HepG2 (cell line): ENCODE measurements around the gene AGAP1. TPM values are rescaled to one million over a fixed set of nuclear protein-coding genes. Genes with fewer than 3 reads are reported as not detected.

ENCODE experiments used
- ATAC-seq: fragments of 200-7000 bp; cut with Tn5 transposase; 3 replicates; pipeline ENCODE4 v1.9.1; 2020; ENCODE audit warnings: mild to moderate bottlenecking, moderate library complexity
- BruUV-seq: library from RNA; stranded (reverse); fragments of 400-500 nt; replicated peaks from 2 replicates; lab custom pipeline; 2021; lab: Mats Ljungman, UMichigan
- CTCF ChIA-PET: fragments of 300-600 bp; formaldehyde crosslinking; extraction: SDS; loops from one replicate; lab custom pipeline; 2021; ENCODE audit warnings: low total read pairs, inconsistent platforms, low intra/inter-chr PET ratio; lab: Yijun Ruan, JAX
- POLR2A ChIA-PET: fragments of 350-600 bp; sonication (Branson Sonifier 250); formaldehyde crosslinking; loops from one replicate; lab custom pipeline; 2020; ENCODE audit warnings: antibody characterized with exemption, inconsistent platforms; lab: Yijun Ruan, JAX
- DNase-seq: peaks from one replicate; pipeline ENCODE4 v3.0.0-alpha.2; 2015; ENCODE audit warnings: low spot score
- FAIRE-seq: peaks from 3 replicates; lab custom pipeline; 2011; peaks lifted over from hg19 to GRCh38; lab: Jason Lieb, UNC
- H2AFZ ChIP-seq: one replicate; pipeline ENCODE4 v1.6.1; 2011; ENCODE audit warnings: low read length, inconsistent platforms
- H3K27ac ChIP-seq: fragments of 300-600 bp; 3 replicates; pipeline ENCODE4 v1.8.0; 2011; ENCODE audit warnings: mixed run types, mild to moderate bottlenecking, mixed read lengths, low read length, inconsistent platforms; ENCODE audit not compliant: insufficient read depth; ENCODE audit errors: extremely low read length
- H3K27me3 ChIP-seq, 2 experiments: fragments of 200-600 bp in 1 of 2; 2 replicates in 1 of 2; 3 replicates in 1 of 2; pipeline versions ENCODE4 v1.6.0 to v1.8.0; 2011; ENCODE audit warnings: low read length in 2 of 2, mild to moderate bottlenecking in 2 of 2, moderate library complexity in 2 of 2, inconsistent platforms in 1 of 2; ENCODE audit not compliant: insufficient read depth in 2 of 2, control insufficient read depth in 1 of 2
- H3K36me3 ChIP-seq, 2 experiments: fragments of 200-600 bp in 1 of 2; replicated peaks in 1 of 2; 2 replicates in 1 of 2; 3 replicates in 1 of 2; pipeline versions ENCODE4 v1.5.1 to v1.8.0; 2011; ENCODE audit warnings: low read length in 2 of 2, inconsistent platforms in 1 of 2; ENCODE audit not compliant: insufficient read depth in 2 of 2, control insufficient read depth in 1 of 2
- H3K4me1 ChIP-seq: 2 replicates; pipeline ENCODE4 v1.5.1; 2012; ENCODE audit warnings: low read length, inconsistent platforms; ENCODE audit not compliant: insufficient read depth
- H3K4me2 ChIP-seq: 2 replicates; pipeline ENCODE4 v1.6.0; 2011; ENCODE audit warnings: low read depth, low read length, inconsistent platforms
- H3K4me3 ChIP-seq, 3 experiments: fragments of 200-600 bp in 1 of 3; sonication (generic), shearing (Covaris generic) in 1 of 3; replicated peaks in 1 of 3; 2 replicates each; pipeline ENCODE4 v1.5.1; 2011 to 2016; ENCODE audit warnings: low read length in 3 of 3, inconsistent platforms in 2 of 3, low read depth in 2 of 3, mild to moderate bottlenecking in 2 of 3, control low read depth in 1 of 3, mixed read lengths in 1 of 3; ENCODE audit not compliant: insufficient read depth in 1 of 3
- H3K79me2 ChIP-seq: one replicate; pipeline ENCODE4 v1.6.1; 2011; ENCODE audit warnings: low read length, inconsistent platforms; ENCODE audit not compliant: insufficient read depth
- H3K9ac ChIP-seq: 2 replicates; pipeline ENCODE4 v1.6.0; 2011; ENCODE audit warnings: mild to moderate bottlenecking, low read depth, low read length, inconsistent platforms; ENCODE audit not compliant: insufficient read depth
- H3K9me3 ChIP-seq: 2 replicates; pipeline ENCODE4 v1.5.1; 2012; ENCODE audit warnings: mild to moderate bottlenecking, low read length
- H4K20me1 ChIP-seq: 2 replicates; pipeline ENCODE4 v1.6.0; 2011; ENCODE audit warnings: inconsistent platforms, mild to moderate bottlenecking, low read length, moderate library complexity; ENCODE audit not compliant: insufficient read depth
- CEBPB ChIP-seq: IDR thresholded peaks from 2 replicates; pipeline ENCODE4 v1.6.1; 2011; ENCODE audit warnings: low read depth, low read length, improper control_type of control experiment, borderline replicate concordance
- CEBPG ChIP-seq: IDR thresholded peaks from 2 replicates; pipeline ENCODE4 v1.6.1; 2016
- HOXA3 ChIP-seq: sonication (generic); formaldehyde crosslinking; IDR thresholded peaks from 2 replicates; pipeline ENCODE4 v1.5.0; 2020; ENCODE audit warnings: missing genetic modification reagents
- RBM39 ChIP-seq: fragments of 200-400 bp; formaldehyde crosslinking; IDR thresholded peaks from one replicate; pipeline ENCODE4 v1.6.1; 2018; ENCODE audit warnings: antibody characterized with exemption, mild to moderate bottlenecking, low read depth, low read length; ENCODE audit not compliant: poor library complexity, severe bottlenecking
- SRY ChIP-seq: sonication (generic); formaldehyde crosslinking; IDR thresholded peaks from 2 replicates; pipeline ENCODE4 v1.8.0; 2022; ENCODE audit warnings: mild to moderate bottlenecking, missing genetic modification reagents
- ZBTB33 ChIP-seq: sonication (generic); formaldehyde crosslinking; IDR thresholded peaks from 2 replicates; pipeline ENCODE4 v1.4.0; 2020; ENCODE audit warnings: missing genetic modification reagents
- ZNF326 ChIP-seq: sonication (generic); formaldehyde crosslinking; IDR thresholded peaks from 2 replicates; pipeline ENCODE4 v1.4.0; 2020; ENCODE audit warnings: missing genetic modification reagents, borderline replicate concordance
- ZNF34 ChIP-seq: sonication (generic); formaldehyde crosslinking; IDR thresholded peaks from 2 replicates; pipeline ENCODE4 v1.4.0; 2020; ENCODE audit warnings: mild to moderate bottlenecking, missing genetic modification reagents, borderline replicate concordance
- ZNF687 ChIP-seq: sonication (generic); formaldehyde crosslinking; IDR thresholded peaks from 2 replicates; pipeline ENCODE4 v1.5.1; 2020; ENCODE audit warnings: mild to moderate bottlenecking, missing genetic modification reagents, moderate library complexity
- WGBS: methylation state at CpG from one replicate; pipeline ENCODE4 v1.1.6; 2017; ENCODE audit warnings: low lambda C conversion rate; 5-methylcytosine and 5-hydroxymethylcytosine counted together
- in situ Hi-C: cut with HindIII; loops from 2 replicates; pipeline ENCODE4 v1.10.0; 2017; ENCODE audit warnings: low pct_unique_long_range_greater_than_20kb; ENCODE audit not compliant: extremely low pct_ligation_motif_present
- intact Hi-C: fragments of 100-400 bp; cut with micrococcal nuclease; formaldehyde crosslinking; loops from one replicate; pipeline ENCODE4 v1.10.0; 2022; ENCODE audit not compliant: unreplicated experiment
- polyA plus RNA-seq, 8 experiments: library from polyadenylated mRNA; depleted of rRNA in 3 of 8; stranded (reverse) in 7 of 8; unstranded in 1 of 8; fragments of >200 nt; fragmentation: Illumina TruSeq in 4 of 8; extraction: Trizol in 4 of 8; gene quantifications; 2 replicates each; pipeline versions ENCODE4 v1.2.1 to v1.2.3, GENCODE V29; 2011 to 2016; ENCODE audit warnings: low read depth in 4 of 8, missing spikeins in 1 of 8, mixed read lengths in 1 of 8; ENCODE audit not compliant: insufficient read depth in 1 of 8
- total RNA-seq, 5 experiments: library from RNA; depleted of rRNA; stranded (reverse); fragments of >200 nt; fragmentation: Illumina TruSeq; extraction: Trizol; gene quantifications; 2 replicates each; pipeline ENCODE4 v1.2.3, GENCODE V29; 2016; ENCODE audit warnings: low read depth in 1 of 5

AGAP1 gene
- total and polyA plus RNA-seq, 2 of the 13 experiments (the other 11 are each of a cell fraction or from before 2014, with no cell fraction given) = 21.2 to 32.7 TPM

- no peak for ATAC-seq
- peaks cover 16 to 74% of the 10 kb centered on the region in 2 experiments; a peak in 4 of 5 replicates for H3K27me3 ChIP-seq
- no peak overlapping the region for H3K4me2 ChIP-seq
- FAIRE-seq = no peak
- in situ Hi-C loops = loop anchor here (5.0 kb wide), 1 partner anchor 400 kb away; no protein-coding TSS in a partner anchor
- ChIA-PET CTCF (interaction anchor here (0.8 to 2.1 kb wide), 3 partner anchors 240 to 411 kb away, joined by 3 to 15 read pairs (median 8); no protein-coding TSS in a partner anchor), POLR2A (no interaction called here)
- H3K4me1 ChIP-seq = 0 out of 2 replicates have a peak, but pooled peaks cover 9% of the 10 kb centered on the region
- 67% methylated on average over 21 of the region's 21 CpGs for WGBS
- no peaks in the 10 kb centered on the region for H3K36me3 ChIP-seq
- no peaks in the 10 kb centered on the region for H3K9me3 ChIP-seq
- intact Hi-C loops = no loop called here
- BruUV-seq = no TSS peak
- no peak overlapping the region for H2AFZ ChIP-seq
- H3K27ac ChIP-seq = no peak overlapping the region
- H3K79me2 ChIP-seq = no peaks in the 10 kb centered on the region
- H3K4me3 ChIP-seq = no peak overlapping the region
- peaks cover 3% of the 10 kb centered on the region; the same call in 1 of the 2 replicates for H4K20me1 ChIP-seq
- no peak overlapping the region for H3K9ac ChIP-seq
- DNase-seq = no peak
- no peak for TF ChIP-seq ZNF34 (CRISPR knock-in tag)
- peak; percentile 33 for TF ChIP-seq RBM39
- 0 out of 2 replicates have a peak, but pooled peaks have one; percentile 27 for TF ChIP-seq SRY
Observed at GRCh38 chr2:236176951-236177350, 683.1 kb downstream of the AGAP1 start.

- no TSS peak for BruUV-seq
- H2AFZ ChIP-seq = no peak overlapping the region
- 0 out of 2 replicates have a peak, but pooled peaks cover 9% of the 10 kb centered on the region for H3K4me1 ChIP-seq
- no peaks in the 10 kb centered on the region for H3K36me3 ChIP-seq
- ChIA-PET POLR2A (no interaction called here), CTCF (interaction anchor here (0.8 to 2.1 kb wide), 4 partner anchors 241 to 412 kb away, joined by 3 to 15 read pairs (median 7); no protein-coding TSS in a partner anchor)
- peak overlapping the region; percentile 76 for H3K4me2 ChIP-seq
- FAIRE-seq (no peak), DNase-seq (peak; percentile 57), ATAC-seq (peak; percentile 77)
- no peaks in the 10 kb centered on the region for H3K9me3 ChIP-seq
- H3K4me3 ChIP-seq = peak overlapping the region in 1 of 3 experiments; percentile 69; a peak in 1 of 6 replicates
- intact Hi-C loops = no loop called here
- peaks cover 3% of the 10 kb centered on the region; the same call in 1 of the 2 replicates for H4K20me1 ChIP-seq
- in situ Hi-C loops = loop anchor here (5.0 kb wide), 1 partner anchor 400 kb away; no protein-coding TSS in a partner anchor
- H3K79me2 ChIP-seq = no peaks in the 10 kb centered on the region
- 68% methylated on average over 20 of the region's 20 CpGs for WGBS
- no peak overlapping the region for H3K27ac ChIP-seq
- H3K27me3 ChIP-seq = peaks cover 14 to 68% of the 10 kb centered on the region in 2 experiments; a peak in 4 of 5 replicates
- H3K9ac ChIP-seq = no peak overlapping the region
- TF ChIP-seq ZBTB33 (CRISPR knock-in tag) (peak; percentile 80), ZNF326 (CRISPR knock-in tag) (no peak), HOXA3 (CRISPR knock-in tag) (0 out of 2 replicates have a peak, but pooled peaks have one; percentile 9), ZNF687 (CRISPR knock-in tag) (0 out of 2 replicates have a peak, but pooled peaks have one; percentile 26), CEBPB (peak; percentile 60; the same call in 1 of the 2 replicates), CEBPG (CRISPR knock-in tag) (peak; percentile 62)
Observed at GRCh38 chr2:236177604-236177966, 683.7 kb downstream of the AGAP1 start.
